Raji (cell line): ENCODE results near the gene FRAS1.

Source experiments
- POLR2A ChIP-seq: IDR thresholded peaks from 2 replicates; pipeline ENCODE4 v1.6.1; 2011; ENCODE audit warnings: low read depth, low read length, control low read depth; ENCODE audit not compliant: insufficient read depth

FRAS1 gene

DNA sequence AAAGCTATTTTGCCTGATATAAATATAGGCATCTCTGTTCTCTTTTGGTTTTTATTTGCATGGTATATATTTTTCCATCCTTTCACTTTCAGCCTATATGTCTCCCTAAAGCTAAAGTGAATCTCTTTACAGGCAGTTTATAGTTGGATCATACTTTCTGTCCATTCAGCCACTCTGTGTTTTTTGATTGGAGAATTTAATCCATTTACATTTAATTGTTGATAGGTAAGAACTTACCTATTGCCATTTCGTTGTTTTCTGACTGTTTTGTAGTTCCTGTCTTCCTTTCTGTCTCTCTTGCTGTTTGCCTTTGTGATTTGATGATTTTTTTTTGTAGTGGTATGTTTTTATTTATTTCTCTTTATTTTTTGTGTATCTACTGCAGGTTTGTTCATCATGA, 338.5 kb downstream of the FRAS1 start:
- no peak for TF ChIP-seq POLR2A

GRCh38 chr4:78396613-78397291, 339.6 kb downstream of the FRAS1 start:
- no peak for TF ChIP-seq POLR2A

GRCh38 chr4:78397292-78397630, 340.1 kb downstream of the FRAS1 start:
- TF ChIP-seq POLR2A: no peak

DNA sequence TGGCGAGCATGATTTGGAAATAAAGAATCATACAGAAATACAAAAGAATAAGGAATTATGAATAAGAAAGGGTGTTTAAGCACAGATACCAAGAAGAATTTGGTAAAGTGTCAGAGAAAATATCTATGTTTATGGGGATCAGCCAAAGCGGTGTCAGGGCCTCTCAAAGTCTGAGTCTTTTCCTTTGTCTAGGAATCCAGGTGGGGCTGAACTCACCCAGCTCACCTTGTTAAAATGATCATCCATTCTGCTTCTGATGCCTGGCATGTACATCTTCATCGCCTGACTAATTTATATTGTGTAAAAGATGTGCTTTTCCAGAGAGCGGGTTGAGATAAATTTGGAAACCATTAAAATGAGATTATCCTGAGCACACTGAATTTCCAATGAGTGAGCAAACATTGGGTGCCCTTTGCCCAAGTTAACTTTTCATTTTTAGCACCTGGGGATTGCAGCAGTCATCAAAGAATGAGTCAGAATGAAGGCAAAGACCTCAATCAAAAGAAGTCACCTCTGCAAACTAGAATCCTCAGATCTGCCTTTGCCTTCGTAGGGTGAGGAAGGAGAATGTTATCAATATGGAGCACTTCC, 352.6 kb downstream of the FRAS1 start:
- no peak for TF ChIP-seq POLR2A

DNA sequence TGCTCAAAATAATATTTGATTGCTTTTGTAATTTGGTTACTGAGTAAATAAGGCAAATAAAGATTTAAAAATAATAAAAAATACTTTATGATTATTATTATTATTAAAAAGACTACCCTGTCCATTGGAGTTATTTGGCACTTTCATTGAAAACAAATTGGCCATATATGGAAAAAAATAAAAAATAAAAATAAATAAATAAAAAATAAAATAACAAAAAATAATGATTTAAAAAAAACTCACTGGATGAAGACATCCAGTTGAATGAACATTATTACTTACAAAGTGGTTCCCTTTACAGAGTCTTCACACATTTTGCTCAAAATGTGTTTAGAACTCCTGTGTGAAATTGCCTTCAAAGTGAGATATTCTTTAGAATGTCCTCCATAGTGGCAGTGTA, 353.1 kb downstream of the FRAS1 start:
- no peak for TF ChIP-seq POLR2A

DNA sequence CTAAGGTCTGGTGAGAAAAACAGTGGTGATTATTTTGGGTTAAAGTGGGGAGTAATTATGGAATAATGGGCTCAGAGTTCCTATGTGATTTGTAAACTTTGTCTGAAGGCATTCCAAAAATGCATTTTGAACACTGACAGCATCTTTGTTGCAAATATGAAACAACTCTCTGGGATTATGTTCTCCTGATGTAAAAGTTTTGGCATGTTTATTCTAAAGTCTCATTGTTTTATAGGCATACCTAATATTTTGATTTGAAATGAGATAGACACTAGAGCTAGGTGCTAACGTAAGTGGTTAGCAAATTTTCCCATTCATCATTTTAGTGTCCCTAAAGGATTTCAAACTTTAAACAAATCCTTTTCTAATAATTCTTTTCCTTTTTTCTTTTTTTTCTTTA, 353.6 kb downstream of the FRAS1 start:
- TF ChIP-seq POLR2A: no peak

DNA sequence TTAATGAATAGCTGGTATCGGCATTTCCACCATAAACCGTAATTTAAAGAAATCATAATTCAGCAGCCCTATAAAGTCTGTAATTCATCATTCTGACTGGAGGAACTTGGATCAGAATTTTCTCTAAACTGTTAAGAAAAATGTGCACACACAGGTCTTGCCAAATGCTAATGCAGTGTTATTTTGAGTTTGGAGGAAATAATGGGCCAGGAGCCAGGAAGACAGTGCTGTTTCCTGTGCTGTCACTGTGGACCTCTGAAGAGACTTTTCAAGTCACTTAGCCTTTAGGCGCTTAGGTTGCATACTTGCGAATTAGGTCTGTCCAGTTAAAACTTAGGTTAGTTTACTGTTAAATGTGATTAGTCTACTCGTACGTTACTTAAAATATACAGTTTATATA, 357.0 kb downstream of the FRAS1 start:
- TF ChIP-seq POLR2A: no peak

GRCh38 chr4:78417603-78418002, 360.5 kb downstream of the FRAS1 start:
- TF ChIP-seq POLR2A: no peak

DNA sequence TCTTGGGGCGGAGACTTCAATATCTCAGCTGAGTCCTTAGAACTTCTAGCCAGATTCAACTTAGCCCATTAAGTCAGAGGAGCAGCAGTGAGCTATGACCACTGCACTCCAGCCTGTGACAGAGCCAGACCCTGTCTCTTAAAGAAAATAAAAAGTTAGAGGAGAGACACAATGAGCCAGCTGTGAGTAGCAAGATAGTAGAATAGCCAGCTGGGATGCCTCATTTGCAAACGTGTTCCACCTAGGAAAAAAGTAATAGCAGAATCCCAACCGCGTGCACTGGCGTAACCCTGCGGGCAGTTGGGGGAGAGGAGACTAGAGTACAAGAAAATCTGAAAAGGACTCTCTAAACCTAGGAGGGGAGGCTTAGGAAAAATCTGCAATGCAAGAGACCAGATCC, 361.3 kb downstream of the FRAS1 start:
- no peak for TF ChIP-seq POLR2A

GRCh38 chr4:78423790-78424189, 366.7 kb downstream of the FRAS1 start:
- TF ChIP-seq POLR2A: no peak

DNA sequence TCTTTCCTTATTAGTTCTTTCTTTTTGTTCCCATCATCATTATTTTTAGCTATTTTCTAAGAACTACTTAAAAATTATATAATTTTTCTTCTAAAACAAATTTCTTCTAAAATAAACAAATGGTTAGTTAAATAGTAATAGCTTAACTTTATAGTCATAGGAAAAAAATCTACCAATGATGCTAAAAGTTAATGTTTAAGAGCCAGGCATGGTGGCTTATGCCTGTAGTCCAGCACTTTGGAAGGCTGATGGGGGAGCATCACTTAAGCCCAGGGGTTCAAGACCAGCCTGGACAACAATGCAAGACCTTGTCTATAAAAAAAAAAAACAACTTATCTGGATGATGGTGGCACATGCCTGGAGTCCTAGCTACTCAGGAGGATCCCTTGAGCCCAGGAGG, 367.3 kb downstream of the FRAS1 start:
- TF ChIP-seq POLR2A: no peak

- no peak for TF ChIP-seq POLR2A
Measured at GRCh38 chr4:78426972-78427371, 369.8 kb downstream of the FRAS1 start.

DNA sequence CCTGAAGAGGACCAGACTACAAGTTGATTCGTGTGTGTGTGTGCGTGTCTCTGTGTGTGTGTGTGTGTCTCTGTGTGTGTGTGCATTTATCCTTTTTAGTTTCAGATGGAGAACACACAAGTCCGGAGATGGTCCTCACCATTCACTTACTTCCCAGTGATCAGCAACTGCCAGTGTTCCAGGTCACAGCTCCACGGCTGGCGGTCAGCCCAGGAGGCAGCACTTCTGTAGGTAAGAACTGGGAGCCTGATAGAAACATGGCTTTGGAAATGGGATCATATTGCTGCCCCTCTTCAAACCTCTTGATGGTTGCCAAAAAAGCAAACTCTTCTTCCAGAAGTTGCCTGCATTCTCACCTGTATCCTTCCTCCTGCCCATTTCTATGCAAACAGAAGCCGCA, 371.9 kb downstream of the FRAS1 start:
- TF ChIP-seq POLR2A: no peak

DNA sequence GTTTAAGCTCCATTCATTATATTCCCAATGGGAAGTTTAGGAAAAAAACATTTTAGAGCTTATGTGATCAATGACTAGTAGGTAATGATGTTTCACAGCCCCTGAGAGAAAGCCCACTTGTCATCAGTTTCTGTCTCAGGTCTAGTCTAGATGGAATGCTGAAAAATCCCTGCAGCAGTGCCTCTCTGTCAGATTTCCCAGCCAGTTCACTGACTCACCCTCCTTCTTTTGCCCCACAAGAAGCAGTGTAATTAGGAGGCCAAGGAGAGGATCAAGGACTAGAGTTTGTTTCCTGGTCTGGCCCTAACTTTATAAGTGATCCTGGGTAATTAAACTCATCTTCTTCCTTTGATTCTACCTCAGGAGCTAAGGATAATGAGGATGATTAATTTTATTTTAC, 375.8 kb downstream of the FRAS1 start:
- TF ChIP-seq POLR2A: no peak

GRCh38 chr4:78437608-78438088, 380.5 kb downstream of the FRAS1 start:
- no peak for TF ChIP-seq POLR2A

GRCh38 chr4:78439328-78439727, 382.2 kb downstream of the FRAS1 start:
- TF ChIP-seq POLR2A: no peak

GRCh38 chr4:78441756-78442155, 384.6 kb downstream of the FRAS1 start:
- no peak for TF ChIP-seq POLR2A

DNA sequence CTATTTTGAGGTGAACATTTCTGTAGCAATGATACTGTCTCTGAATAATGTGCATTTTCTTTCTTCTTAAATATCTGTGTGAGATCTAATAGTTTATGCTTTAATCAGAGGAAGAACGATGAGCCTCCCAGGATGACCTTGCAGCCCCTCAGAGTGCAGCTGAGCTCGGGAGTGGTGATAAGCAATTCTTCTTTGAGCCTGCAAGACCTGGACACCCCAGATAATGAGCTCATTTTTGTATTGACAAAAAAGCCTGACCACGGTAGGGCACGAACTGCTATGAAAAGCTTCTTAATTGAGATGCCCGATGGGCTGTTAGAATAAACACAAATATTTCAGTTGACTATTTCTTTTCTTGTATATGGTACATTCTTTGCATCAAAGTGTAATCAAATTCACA, 389.5 kb downstream of the FRAS1 start:
- TF ChIP-seq POLR2A: no peak

DNA sequence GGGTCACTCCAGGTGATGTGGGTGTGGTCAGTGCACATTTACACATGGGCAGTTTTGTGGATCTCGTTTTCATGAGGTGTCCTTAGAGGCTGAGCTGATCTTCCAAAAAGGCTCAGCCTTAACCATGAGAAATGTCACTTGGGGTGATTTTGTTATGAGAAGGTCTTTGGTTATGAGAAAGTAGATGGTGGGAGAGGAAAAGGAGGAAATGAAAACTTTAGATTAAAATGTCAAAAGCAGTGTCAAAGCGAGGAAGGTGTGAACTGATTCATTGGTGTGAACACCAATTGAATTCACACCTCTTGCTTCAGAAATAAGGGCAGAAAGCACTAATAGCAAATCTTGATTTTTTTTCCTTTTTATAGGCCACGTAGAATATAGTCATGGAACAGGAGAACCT, 394.3 kb downstream of the FRAS1 start:
- no peak for TF ChIP-seq POLR2A
